Duodenal mucosa (tissue), 2 donors: ENCODE results near the gene NAA16.

ENCODE experiments used
- H3K27ac ChIP-seq: one replicate; pipeline ENCODE4 v1.7.0; 2013; ENCODE audit warnings: low read depth, low read length
- H3K27me3 ChIP-seq, 2 donors: one replicate each; pipeline ENCODE4 v1.7.0; 2013; ENCODE audit warnings: low read length in 2 of 2, control low read depth in 1 of 2; ENCODE audit not compliant: insufficient read depth in 2 of 2, control insufficient read depth in 1 of 2
- H3K36me3 ChIP-seq, 2 donors: one replicate each; pipeline ENCODE4 v1.7.0; 2013; ENCODE audit warnings: low read length in 2 of 2, control low read depth in 1 of 2; ENCODE audit not compliant: insufficient read depth in 2 of 2, control insufficient read depth in 1 of 2
- H3K4me1 ChIP-seq, 2 donors: one replicate each; pipeline ENCODE4 v1.7.0; 2013; ENCODE audit warnings: low read length in 2 of 2, control low read depth in 1 of 2; ENCODE audit not compliant: insufficient read depth in 2 of 2, control insufficient read depth in 1 of 2
- H3K4me3 ChIP-seq, 2 donors: one replicate each; pipeline ENCODE4 v1.7.0; 2013; ENCODE audit warnings: low read length in 2 of 2, low read depth in 1 of 2
- H3K9ac ChIP-seq, 2 donors: one replicate each; pipeline ENCODE4 v1.7.0; 2013; ENCODE audit warnings: low read length in 2 of 2, low read depth in 1 of 2
- H3K9me3 ChIP-seq, 2 donors: one replicate each; pipeline ENCODE4 v1.7.0; 2013; ENCODE audit warnings: low read length in 2 of 2, control low read depth in 1 of 2; ENCODE audit not compliant: control insufficient read depth in 1 of 2

The NAA16 gene

GRCh38 chr13:41383386-41383785 is 72.3 kb downstream of the NAA16 start:
- Histone ChIP-seq H3K27ac (no peak overlapping the region), H3K9me3 (no peaks in the 10 kb centered on the region), H3K9ac (no peak overlapping the region), H3K36me3 (no peaks in the 10 kb centered on the region), H3K4me1 (no peaks in the 10 kb centered on the region), H3K27me3 (no peaks in the 10 kb centered on the region), H3K4me3 (no peak overlapping the region)

GRCh38 chr13:41384749-41385503 is 73.9 kb downstream of the NAA16 start:
- H3K36me3 ChIP-seq = no peaks in the 10 kb centered on the region
- H3K9me3 ChIP-seq = no peaks in the 10 kb centered on the region
- no peaks in the 10 kb centered on the region for H3K27me3 ChIP-seq
- H3K9ac ChIP-seq = no peak overlapping the region
- H3K4me1 ChIP-seq = no peaks in the 10 kb centered on the region
- H3K4me3 ChIP-seq = no peak overlapping the region
- no peak overlapping the region for H3K27ac ChIP-seq

GRCh38 chr13:41386211-41386610 is 75.1 kb downstream of the NAA16 start:
- H3K36me3 ChIP-seq = no peaks in the 10 kb centered on the region
- H3K27me3 ChIP-seq = no peaks in the 10 kb centered on the region
- no peak overlapping the region for H3K9ac ChIP-seq
- H3K9me3 ChIP-seq = no peaks in the 10 kb centered on the region
- no peaks in the 10 kb centered on the region for H3K4me1 ChIP-seq
- no peak overlapping the region for H3K27ac ChIP-seq
- H3K4me3 ChIP-seq = no peak overlapping the region

GRCh38 chr13:41387576-41387975 is 76.5 kb downstream of the NAA16 start:
- no peak overlapping the region for H3K9ac ChIP-seq
- H3K4me3 ChIP-seq = no peak overlapping the region
- H3K27me3 ChIP-seq = no peaks in the 10 kb centered on the region
- H3K36me3 ChIP-seq = no peaks in the 10 kb centered on the region
- H3K4me1 ChIP-seq = no peaks in the 10 kb centered on the region
- H3K27ac ChIP-seq = no peak overlapping the region
- H3K9me3 ChIP-seq = no peaks in the 10 kb centered on the region

GRCh38 chr13:41388143-41388881 is 77.2 kb downstream of the NAA16 start:
- H3K27ac ChIP-seq = no peak overlapping the region
- no peak overlapping the region for H3K4me3 ChIP-seq
- H3K36me3 ChIP-seq = no peaks in the 10 kb centered on the region
- H3K9me3 ChIP-seq = no peaks in the 10 kb centered on the region
- no peaks in the 10 kb centered on the region for H3K4me1 ChIP-seq
- H3K27me3 ChIP-seq = no peaks in the 10 kb centered on the region
- no peak overlapping the region for H3K9ac ChIP-seq

GRCh38 chr13:41389580-41389979 is 78.5 kb downstream of the NAA16 start:
- Histone ChIP-seq H3K9me3 (no peaks in the 10 kb centered on the region), H3K4me1 (no peaks in the 10 kb centered on the region), H3K9ac (no peak overlapping the region), H3K4me3 (no peak overlapping the region), H3K36me3 (no peaks in the 10 kb centered on the region), H3K27me3 (no peaks in the 10 kb centered on the region), H3K27ac (no peak overlapping the region)

- H3K4me1 ChIP-seq = no peaks in the 10 kb centered on the region
- H3K36me3 ChIP-seq = no peaks in the 10 kb centered on the region
- no peaks in the 10 kb centered on the region for H3K27me3 ChIP-seq
- H3K9ac ChIP-seq = no peak overlapping the region
- H3K9me3 ChIP-seq = no peaks in the 10 kb centered on the region
- H3K27ac ChIP-seq = no peak overlapping the region
- no peak overlapping the region for H3K4me3 ChIP-seq
Measured at GRCh38 chr13:41394166-41394565, 83.1 kb downstream of the NAA16 start.

- H3K27ac ChIP-seq = no peak overlapping the region
- no peak overlapping the region for H3K9ac ChIP-seq
- no peak overlapping the region for H3K4me3 ChIP-seq
- no peaks in the 10 kb centered on the region for H3K36me3 ChIP-seq
- H3K27me3 ChIP-seq = no peaks in the 10 kb centered on the region
- H3K9me3 ChIP-seq = no peaks in the 10 kb centered on the region
- no peaks in the 10 kb centered on the region for H3K4me1 ChIP-seq
Measured at GRCh38 chr13:41398494-41399170, 87.6 kb downstream of the NAA16 start.

GRCh38 chr13:41401366-41401765 is 90.3 kb downstream of the NAA16 start:
- Histone ChIP-seq H3K9me3 (no peaks in the 10 kb centered on the region), H3K9ac (no peak overlapping the region), H3K36me3 (no peaks in the 10 kb centered on the region), H3K4me1 (no peaks in the 10 kb centered on the region), H3K27me3 (no peaks in the 10 kb centered on the region), H3K4me3 (no peak overlapping the region), H3K27ac (no peak overlapping the region)
